NOMO-1 treated with dmso at 0.1 percent for 144 hours (cell line): ENCODE results near the gene BANK1.
A peak's percentile ranks its signal among the peaks of the same experiment; 100 is the strongest.

Source experiments
- DNase-seq: peaks from one replicate; lab custom pipeline; 2025; ENCODE audit not compliant: unreplicated experiment; lab: John Stamatoyannopoulos, UW

Gene BANK1

DNA sequence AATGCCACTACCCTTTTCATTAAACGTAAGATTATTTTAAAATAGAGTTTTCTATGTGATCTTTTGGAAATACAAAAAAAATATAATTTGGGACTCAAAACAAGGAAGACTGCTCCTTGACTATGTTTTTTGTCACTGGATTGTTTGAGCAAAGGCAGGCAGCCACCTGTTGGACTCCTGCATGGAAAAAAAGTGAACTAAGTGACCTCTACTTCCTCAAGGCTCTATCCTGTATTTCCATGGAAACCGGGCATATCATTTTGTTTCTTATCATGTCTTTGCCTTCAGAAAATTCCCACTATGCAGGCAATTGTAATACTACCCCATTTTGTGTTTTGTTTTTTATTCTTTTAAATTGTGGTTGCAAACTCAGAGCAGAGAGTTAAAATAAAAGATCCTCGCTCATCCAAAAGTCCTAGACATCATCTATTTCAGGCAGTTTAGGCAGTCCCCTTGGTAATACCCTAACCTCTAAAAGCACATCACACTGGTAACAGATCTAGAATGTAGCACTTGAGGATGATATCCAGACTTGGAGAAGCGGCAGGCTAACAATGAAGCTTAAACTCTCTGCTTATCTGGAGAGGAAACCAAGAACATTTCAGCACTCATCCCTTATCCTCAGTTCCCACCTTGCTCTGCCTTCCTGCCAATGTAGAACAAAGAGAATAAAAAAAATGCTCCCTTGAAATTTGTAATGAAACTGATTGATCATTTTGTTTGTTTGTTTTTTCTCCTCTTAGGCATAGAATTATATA is 165.7 kb downstream of the BANK1 start:
- DNase-seq: no peak

DNA sequence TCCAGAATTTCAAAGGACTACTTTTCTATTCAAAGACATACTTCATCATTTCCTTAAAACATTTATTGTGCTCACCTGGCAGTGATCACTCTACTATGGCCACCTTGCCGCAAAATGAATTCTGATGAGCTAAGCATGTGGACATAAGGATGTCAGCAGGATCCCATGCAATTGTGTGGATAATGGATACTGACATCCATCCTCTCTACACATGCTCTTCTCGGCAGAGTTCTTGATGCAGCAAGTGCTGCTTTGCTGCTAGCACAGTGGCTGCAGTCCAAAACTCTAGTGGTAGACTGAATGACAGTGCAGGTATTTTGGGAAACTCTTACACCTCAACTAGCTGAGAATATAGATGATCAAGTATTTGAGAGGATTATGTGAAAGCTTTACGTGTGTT is 168.0 kb downstream of the BANK1 start:
- no peak for DNase-seq

DNA sequence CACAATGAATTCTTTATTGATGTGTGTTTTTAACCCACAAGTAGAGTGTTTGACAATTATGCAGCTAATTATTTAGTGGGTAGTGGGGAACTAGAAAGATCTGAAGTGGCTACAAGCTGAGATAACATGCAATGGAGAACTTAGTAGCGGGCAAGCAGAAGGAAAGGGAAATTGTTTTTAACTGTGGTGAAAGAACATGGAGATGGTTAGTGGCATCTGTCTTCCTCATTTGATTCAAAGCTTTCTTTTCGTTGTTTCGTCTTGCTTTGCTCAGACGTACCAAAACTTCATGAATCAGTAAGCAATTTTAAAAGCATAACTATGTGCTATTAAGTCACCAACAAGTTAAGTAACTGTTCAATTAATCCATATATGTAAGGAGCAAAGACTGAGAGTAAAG is 169.9 kb downstream of the BANK1 start:
- DNase-seq: peak; percentile 19

DNA sequence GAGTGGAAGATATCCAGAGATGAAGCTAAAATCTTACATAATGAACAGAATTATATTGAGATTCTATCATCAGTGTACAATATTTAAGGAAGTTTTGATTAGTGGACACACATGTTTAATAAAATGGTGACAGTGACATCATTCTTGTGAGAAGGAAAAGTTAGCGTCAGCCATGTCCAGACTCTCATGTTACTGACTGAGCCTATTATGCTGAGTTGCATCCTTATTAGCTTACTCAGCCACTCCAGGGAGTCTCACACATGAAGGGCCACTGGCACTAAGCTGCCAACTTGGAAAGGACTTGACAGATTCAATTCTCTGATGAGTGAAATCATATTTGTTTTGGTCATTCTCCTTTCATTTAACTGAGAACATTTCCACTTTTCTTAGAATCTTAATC is 170.6 kb downstream of the BANK1 start:
- DNase-seq: no peak

DNA sequence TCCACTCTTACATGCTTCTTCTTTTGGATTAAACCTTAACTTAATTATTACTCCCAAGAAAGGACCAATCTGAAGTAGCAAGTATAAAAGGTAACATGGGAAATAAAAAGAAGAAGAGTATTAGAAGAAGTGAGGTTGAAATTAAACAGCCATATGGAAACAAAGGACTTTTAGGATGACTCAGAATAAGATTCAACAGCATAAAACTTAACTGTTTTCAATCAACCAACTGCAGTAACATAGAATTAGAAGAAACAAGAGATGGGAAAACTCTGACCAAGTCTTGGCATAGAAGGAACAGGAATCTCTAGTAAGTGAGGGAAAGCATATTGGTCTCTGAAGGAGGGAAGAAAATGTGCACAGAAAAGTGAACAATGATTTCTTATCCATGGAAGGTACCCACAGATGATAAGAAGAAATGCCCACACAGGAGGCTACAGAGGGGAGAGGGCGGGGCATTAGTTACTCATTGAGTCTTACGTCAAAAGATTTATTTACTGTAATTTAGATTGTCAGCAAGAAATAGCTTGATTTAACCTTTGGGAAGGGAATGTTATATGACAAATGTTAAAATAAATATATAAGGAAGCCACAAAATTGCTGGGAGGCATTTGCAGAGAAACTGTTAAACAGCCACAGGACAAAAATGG is 177.3 kb downstream of the BANK1 start:
- DNase-seq: no peak

DNA sequence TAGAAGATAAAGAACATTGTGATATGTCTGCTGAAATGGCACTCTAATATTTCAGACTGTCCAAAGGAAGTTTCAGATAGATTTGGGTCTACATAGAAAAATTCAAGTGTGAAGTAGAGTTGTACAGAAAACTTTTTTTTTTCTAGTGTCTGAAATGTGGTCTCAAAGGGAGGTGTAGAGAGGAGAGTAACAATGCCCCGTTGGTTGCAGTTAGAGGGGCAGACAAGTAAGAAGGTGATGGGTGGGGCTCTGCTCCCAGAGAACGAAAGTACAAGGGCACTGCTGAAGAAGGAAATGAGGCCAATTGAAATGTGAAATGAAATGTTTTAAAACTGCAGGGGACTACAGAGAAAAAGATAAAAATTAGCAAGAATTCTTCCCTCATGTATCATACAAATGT is 177.8 kb downstream of the BANK1 start:
- no peak for DNase-seq

DNA sequence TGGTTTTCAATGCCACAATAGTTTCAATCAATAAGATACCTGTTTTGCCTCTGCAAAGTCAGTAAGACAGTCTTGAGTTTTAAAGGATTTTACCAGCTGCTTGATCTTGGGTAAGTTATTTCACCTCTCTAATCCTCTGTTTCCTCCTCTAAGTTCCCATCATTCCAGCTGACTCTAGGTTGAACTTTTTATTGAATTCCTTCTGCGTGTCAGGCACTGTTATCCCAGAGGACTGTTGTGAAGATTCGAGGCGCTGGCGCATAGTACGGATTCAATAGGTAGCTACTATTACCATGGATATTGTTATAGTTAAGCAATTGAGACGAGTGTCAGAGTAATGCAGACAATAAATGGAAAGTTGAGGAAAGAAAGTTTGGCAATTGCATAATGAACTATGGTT is 179.4 kb downstream of the BANK1 start:
- no peak for DNase-seq

DNA sequence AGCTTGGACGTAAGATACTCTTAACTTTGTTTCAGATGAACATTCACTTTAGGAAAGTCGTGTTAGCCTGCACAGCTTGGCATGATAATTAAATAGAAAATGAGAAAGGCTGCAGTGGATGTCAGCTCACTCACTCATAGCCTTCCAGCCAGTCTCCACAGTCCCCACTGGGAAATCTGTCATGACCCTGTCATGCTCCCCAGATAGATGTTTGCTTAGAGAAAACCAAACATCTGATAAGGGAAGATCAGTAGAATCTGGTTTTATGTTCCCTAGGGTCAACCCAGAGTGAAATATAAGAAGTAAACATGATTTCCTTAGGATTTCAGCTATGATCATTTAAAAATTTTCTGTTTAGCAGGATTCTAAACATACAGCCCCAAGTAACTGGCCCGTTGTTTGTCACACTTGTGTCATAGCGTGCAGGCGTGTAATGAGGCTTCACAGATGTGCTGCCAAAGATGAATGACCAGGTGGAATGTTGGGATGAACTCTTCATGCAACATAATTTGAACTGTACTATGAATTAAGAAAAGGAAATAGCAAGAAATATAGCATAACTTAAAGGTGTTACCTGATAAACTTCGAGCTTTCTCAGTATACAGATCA is 180.1 kb downstream of the BANK1 start:
- no peak for DNase-seq

DNA sequence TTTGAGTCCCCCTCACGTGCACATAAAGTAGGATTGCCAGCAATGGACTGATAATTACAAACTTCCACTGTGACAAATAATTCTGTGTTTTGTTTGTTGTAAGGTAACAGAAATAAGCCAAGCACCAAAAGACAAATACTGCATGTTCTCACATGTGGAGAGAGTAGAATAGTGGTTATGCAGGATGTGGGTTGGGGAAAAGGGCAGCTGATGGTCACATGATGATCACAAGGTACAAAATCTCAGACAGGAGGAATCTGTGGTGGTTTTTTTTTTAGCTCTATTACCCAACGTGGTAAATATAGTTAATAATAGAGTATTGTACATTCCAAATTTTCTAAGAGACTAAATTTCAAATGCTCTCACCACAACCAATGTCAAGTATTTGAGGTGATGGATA is 182.3 kb downstream of the BANK1 start:
- no peak for DNase-seq

DNA sequence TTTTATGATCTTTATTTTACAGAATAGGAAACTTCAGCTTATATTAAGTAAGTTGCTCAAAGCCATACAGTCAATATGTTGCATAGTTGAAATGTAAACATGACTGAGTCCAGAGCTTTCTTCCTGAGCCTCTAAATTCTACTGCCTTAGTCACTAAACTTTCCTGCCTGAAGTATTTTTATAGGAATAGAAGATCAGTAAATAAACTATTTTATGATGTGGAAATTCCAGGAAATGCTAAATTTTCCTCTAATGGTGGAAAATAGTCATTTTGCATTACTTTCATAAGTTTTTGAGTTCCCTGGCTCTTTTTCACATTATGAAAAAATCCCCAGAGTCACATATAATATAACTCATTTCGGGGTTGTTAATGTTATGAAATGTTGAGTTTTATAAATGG is 182.8 kb downstream of the BANK1 start:
- DNase-seq: no peak

DNA sequence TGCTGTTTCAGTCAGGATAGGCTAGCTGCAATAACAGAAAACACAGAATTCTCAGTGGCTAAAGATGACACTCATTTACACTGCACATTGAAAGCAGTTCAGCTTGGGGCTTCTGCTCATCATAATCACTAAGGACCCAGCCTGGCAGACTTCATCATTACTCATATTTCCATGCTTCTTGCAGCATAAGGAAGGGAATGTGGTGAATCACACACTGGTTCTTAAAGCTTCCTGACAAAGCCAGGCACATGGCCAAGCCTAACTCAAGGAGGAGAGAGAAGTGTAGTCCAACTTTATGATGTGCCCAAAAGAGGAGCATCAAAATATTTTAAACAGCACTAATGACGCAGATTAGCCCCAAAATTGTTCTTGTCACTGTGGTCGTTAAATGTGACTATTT is 186.5 kb downstream of the BANK1 start:
- no peak for DNase-seq

DNA sequence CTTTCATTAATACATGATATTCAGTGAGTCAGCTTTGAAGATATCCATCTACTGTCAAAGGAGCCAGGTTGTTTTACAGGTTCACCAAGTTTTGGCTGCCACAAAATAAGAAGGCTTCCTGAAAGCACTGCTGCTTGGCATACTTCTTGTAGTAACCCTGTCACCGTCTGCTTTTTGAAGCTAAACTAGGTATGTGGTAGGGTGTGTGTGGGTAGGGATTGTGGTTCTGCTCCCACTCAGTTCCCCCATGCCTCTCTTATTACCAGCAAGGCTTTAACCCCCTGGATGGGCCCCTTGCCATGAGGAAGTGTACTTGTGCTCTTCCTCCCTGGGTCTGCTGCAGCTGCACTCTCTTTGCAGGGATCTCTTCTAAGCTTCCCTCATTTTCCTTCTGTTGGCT is 191.2 kb downstream of the BANK1 start:
- peak; percentile 67 for DNase-seq

DNA sequence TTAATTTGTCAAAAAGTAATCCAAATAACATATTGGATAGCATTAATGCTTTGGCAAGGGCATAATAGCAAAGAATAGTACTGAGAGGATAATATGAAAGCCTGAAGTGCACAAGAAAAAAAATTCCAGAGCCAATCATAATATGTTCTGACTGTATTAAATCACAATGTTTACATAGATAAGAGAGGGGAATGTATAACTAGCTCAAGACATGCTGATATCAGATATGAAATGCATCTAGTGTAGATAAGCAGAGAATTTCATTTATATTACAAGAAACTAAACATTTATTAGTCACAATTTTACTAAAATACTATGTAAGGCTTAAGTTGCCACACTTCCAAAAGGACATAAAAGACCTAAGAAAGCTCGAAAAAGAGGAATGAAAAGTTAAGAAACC is 193.3 kb downstream of the BANK1 start:
- DNase-seq: no peak

DNA sequence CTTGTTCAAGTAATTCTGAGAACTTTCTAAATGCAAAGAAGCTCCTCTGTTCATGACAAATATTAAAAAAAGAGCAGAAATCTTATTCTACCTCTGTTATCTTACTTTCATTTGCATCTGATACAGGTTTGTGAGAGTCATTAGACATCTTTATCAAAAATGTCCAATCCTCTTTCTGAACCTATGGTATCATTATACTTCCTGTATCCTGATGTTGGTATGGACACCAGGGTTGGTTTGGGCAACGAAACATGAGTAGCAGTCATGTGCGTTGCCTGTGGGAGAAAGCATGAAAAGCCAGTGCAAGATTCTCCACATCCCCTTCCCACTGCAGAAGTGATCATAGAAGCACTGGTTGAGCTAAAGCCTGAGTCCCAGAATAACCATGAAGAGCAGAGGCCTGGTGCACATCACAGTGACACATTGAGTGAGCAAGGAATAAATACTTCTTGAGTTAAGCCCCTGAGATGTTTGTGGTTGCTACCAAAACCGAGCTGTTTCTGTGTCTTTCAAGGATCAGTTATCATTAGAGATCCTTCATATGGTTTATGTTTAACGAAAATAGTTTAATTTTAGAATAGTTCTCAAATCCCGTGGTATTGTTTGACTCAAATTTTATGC is 197.2 kb downstream of the BANK1 start:
- no peak for DNase-seq

DNA sequence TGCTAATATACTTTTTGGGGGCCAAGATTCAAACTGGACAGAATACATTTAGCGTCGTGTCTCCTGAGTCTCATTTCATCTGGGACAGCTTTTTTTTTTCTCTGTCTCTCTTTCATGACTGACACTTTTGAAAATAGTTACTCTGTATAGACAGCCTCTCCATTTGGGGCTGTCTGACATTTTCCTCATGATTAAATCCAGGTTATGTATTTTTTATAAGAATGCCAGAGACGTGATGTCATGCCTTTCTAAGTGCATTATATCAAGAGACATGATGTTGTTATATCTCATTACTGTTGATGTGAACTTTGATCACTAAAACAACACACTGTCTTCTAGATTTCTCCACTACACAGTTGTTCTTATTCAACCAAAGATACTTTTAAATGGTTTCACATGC is 199.0 kb downstream of the BANK1 start:
- DNase-seq: no peak

DNA sequence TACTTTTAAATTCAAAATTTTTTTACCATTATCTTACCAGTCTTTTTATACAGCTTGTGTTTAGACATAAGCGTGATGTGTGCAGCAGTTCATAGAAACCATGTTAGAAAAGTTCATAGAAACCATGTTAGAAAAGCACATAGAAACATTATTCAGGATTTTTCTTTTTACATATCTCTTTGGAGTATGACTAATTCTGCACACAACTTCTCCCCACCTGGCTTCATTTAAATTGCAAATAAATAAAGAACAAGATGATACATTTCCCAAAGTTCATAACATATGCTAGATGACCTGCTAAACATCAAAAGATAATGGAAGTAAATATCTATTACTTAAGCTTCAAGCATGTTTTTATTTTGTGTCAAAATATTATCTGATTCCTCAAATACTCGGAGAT is 201.9 kb downstream of the BANK1 start:
- DNase-seq: no peak

DNA sequence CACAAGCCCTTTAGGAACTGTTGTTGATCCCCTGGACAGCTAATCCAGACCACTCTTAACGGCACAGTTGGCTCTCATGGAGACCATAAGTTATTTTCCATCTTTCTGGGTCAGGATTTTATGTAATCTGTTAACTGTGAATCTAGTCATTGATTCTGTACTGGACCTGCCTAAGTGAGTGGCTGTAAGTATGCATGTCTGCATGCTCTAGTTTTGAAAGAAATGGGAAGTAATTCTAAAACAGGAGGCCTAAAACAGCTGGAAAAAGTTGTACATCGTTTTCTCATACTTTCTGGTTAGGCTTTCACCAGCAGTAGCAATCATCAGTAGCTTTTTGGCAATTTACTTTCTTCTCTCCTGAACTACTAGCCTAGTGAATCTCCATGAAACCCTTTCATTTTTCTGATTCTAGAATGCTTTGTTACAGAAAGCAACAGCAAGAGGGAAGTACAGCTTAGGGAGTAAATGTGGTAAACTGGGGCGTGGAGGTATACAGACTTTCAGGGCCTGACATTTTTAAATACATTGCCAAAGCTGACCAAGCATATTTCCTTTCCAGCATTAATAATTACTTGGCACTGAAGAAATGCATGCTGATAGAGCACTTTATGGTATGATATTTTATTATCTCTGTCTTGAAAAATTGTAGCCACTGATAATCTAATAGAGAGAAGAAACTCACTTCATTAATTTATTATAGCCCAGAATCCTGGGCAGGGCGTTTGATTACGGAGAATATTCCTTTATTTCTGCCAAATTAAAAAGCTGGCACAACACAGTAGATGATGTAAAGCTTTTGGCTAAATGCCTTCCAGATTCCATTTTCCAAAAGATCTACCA is 202.7 kb downstream of the BANK1 start:
- peak; percentile 53 for DNase-seq

DNA sequence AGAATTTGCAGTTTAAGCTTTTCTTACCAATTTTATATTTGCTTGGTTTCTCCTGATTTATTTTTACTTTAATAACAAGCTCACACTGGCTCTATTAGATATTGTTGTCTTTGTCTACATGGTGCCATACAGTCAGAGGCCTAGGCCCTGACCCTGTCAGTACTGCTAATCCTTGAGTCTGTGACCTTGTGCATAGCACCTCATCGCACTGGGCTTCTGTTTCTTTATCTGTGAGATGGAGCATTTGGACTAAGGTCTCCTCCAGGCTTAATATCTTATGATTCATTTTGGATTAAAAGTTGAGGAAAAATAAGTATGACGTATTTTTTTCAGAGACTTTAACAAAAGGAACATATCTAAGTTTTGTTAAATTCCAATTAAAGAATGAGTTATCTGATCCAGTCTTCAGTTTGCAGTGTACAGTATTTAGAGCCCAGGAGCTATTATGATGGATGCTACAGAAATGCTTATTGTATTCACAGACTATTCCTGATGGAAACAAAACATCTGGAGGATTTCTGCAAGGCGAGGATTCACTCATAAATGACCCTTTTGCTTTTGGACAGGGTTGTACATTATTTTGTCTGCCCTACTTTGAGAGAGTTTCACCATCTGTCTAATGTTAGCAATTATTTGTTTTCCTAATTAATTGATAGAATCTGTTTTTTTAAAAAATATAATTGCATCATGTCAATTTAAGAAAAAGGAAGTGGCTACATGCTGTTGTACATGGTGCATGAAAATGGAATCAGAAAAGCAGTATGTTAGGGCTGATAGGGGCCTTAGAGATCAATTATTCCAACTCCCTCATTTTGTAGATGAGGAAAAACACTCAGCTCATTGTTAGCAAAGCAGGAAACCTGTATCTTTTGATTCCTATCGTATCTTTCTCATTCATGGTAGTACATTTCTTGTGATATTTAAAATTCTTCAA is 203.6 kb downstream of the BANK1 start:
- no peak for DNase-seq

DNA sequence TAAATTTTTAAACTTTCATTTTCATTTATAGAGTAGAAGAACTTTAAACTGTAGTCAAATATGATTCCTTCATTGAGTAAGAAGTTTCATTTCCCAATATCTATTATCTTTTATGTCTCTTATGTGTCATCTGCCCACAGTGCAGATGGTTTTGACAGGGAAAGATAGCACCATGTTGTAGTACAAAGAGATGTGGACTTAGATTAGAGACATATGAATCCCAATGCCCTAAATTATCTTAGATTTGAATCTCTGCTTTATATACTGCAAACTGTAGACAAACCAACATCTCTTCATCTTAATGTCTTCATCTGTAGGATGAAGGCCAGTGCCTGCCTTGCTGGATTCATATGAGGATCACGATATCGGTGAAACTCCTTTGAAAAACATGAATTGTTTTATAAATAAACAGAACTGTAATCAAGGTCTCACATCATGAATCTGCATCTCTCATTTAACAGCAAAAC is 217.5 kb downstream of the BANK1 start:
- DNase-seq: peak; percentile 13

DNA sequence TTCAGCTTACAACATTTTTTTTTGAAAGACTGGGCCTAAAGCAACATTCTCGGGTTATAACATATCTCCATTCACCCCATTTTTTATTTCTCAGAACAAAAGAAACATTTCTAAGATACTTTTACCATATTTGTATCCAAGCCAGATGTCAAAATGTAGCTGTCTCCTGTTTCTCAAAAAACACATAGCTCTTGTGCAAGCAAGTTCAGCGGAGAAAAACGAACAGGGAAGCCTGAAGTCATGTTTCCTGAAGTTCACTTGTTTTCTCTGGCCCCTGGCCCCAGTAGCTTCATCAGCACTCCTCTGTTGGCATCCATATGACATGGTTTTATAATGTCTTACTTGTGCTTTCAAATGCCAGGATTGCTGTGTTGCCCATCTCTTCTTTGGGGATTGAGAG is 218.2 kb downstream of the BANK1 start:
- DNase-seq: no peak
